ENCODE measurements around the gene LY6G5B. TPM values are rescaled to one million over a fixed set of nuclear protein-coding genes. Genes with fewer than 3 reads are reported as not detected.

Gene LY6G5B
- total RNA-seq, 4 donors from 2014 or later = 2.9 to 4.0 (median 3.2) TPM

DNA sequence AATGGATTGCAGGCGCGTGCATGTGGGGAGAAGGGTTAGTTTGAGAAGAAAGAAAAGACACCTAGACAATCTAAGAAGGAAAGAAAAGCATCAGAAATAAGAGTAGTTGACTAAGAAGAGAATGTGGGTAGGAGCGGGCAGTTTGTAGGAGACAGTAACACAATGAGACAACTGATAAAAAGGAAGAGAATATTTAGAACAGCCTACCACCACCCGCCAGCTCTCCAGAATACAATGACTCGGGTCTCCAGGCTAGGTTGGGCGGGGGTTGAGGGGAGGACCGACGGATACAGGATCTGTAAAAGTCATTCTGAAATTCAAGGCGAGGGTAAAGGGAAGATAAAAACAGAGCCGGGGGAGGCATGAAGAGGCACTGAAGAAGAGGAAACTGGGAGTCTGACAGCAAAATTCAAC, 32.6 kb downstream of the LY6G5B start:
- Histone ChIP-seq H3K36me3 (peaks cover 12 to 36% (median 22%) of the 10 kb centered on the region in 4 donors), H3K4me3 (peak overlapping the region; percentile 64 to 86 (median 80)), H3K4me1 (peaks cover 21 to 45% (median 32%) of the 10 kb centered on the region in 4 donors), H3K9me3 (no peaks in the 10 kb centered on the region), H3K27ac (replicated peaks in 1 of 4) (peak overlapping the region; percentile 90 to 99 (median 97)), H3K27me3 (no peaks in the 10 kb centered on the region)
- intact Hi-C loops (cut with DNase I) = no loop called here
- DNase-seq (ENCODE audit: extremely low spot score) = no peak
- no peak for TF ChIP-seq EP300 (IDR thresholded peaks at IDR 0.05)
- under 1% methylated on average over 10 of the region's 10 CpGs for WGBS

DNA sequence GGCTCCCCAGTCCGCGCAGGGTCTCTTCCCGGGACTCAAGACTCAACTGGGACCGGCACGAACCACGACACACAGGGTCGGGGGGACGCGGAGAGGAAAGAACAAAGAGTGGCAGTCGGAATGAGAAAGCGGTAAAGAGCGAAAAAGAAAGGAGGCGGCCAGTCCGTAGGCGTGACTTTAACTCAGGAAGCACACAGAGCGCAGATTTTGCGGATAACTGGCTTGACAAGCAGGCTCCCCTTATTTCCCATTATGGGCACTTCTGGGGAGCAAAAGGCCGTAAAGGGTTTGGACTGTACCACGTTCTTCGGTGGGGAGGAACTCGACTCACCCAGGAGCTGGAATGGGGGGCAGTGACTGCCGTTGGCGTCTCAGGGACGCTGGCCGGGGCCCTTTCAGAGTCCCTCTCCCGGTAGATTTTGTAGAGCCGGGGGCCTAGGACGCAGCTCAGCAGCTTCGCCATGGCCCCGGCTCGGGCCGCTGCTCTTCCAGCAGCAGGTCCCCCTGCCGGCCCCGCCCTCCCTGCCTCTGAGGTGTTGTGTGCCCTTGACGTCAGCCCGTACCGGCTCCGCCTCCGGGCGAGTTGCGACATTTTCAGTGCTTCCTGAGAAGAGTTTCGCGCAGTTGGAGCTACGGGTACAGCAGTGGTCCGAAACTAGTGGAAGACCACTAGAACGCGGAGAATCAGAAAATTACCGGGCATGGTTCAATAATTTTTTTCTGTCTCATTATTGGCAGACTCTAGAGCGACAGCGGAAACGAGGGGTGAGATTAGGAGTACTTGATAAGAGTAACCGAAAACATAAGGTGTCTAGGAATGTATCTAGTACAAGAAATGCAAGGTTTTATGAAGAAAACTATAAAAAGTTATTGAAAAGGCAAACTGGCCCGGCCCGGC, 33.3 kb downstream of the LY6G5B start, which contains the start of gene ABHD16A:
TSS of gene ABHD16A (minus strand) at position 506 of the 898 bp plus-strand sequence. CDS start at position 463, 43 bp downstream.
- Histone ChIP-seq H3K27ac (replicated peaks in 1 of 4) (peak within 1 kb of the TSS; percentile 90 to 99 (median 97)), H3K4me3 (peak within 1 kb of the TSS; percentile 64 to 86 (median 80)), H3K9me3 (no peaks in the 10 kb centered on the region), H3K36me3 (peaks cover 12 to 29% (median 19%) of the 10 kb centered on the region in 4 donors), H3K27me3 (no peaks in the 10 kb centered on the region), H3K4me1 (peaks cover 21 to 41% (median 32%) of the 10 kb centered on the region in 4 donors)
- 2% methylated on average over 46 of the region's 54 CpGs for WGBS
- TF ChIP-seq, protein P1, sequence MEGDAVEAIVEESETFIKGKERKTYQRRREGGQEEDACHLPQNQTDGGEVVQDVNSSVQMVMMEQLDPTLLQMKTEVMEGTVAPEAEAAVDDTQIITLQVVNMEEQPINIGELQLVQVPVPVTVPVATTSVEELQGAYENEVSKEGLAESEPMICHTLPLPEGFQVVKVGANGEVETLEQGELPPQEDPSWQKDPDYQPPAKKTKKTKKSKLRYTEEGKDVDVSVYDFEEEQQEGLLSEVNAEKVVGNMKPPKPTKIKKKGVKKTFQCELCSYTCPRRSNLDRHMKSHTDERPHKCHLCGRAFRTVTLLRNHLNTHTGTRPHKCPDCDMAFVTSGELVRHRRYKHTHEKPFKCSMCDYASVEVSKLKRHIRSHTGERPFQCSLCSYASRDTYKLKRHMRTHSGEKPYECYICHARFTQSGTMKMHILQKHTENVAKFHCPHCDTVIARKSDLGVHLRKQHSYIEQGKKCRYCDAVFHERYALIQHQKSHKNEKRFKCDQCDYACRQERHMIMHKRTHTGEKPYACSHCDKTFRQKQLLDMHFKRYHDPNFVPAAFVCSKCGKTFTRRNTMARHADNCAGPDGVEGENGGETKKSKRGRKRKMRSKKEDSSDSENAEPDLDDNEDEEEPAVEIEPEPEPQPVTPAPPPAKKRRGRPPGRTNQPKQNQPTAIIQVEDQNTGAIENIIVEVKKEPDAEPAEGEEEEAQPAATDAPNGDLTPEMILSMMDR (IDR thresholded peaks at IDR 0.05) = peak in 1 of 3 experiments; percentile 20
- peak; percentile 99 for TF ChIP-seq POLR2A (IDR thresholded peaks at IDR 0.05; ENCODE audit: low read depth)
- TF ChIP-seq EP300 (IDR thresholded peaks at IDR 0.05) = no peak
- peak; percentile 99 to 100 for TF ChIP-seq POLR2AphosphoS5 (IDR thresholded peaks at IDR 0.05)
- intact Hi-C loops (cut with DNase I) = no loop called here
- peak; percentile 100 for DNase-seq (ENCODE audit: extremely low spot score)

DNA sequence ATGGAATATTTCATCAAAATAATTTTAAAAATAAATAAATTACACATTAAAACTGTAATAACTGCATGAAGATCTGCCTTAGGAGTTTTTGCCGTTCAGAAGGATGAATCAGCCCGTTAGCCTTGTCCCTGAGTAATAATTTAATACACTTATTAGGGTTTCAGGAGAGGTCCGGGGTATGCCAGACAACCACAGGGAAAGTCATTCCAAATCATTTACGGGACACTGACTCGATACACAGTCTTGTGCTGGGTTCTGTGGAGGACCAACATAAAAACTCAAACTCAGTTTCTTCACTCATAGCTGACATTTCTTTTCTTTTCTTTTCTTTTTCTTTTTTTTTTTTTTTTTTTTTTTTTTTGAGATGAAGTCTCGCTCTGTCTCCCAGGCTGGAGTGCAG, 36.2 kb downstream of the LY6G5B start:
- 86% methylated on average over 6 of the region's 6 CpGs for WGBS
- H3K36me3 ChIP-seq = peaks cover 0 to 2% (median under 1%) of the 10 kb centered on the region in 4 donors
- DNase-seq (ENCODE audit: extremely low spot score) = no peak
- TF ChIP-seq POLR2AphosphoS5 (IDR thresholded peaks at IDR 0.05) (no peak), POLR2A (IDR thresholded peaks at IDR 0.05; ENCODE audit: low read depth) (no peak), EP300 (IDR thresholded peaks at IDR 0.05) (no peak)
- TF ChIP-seq, protein P1 (IDR thresholded peaks at IDR 0.05) = no peak
- peaks cover 18 to 22% (median 21%) of the 10 kb centered on the region in 4 donors for H3K4me1 ChIP-seq
- no peak overlapping the region for H3K27ac ChIP-seq (replicated peaks in 1 of 4)
- intact Hi-C loops (cut with DNase I) = no loop called here
- no peaks in the 10 kb centered on the region for H3K9me3 ChIP-seq
- no peak overlapping the region for H3K4me3 ChIP-seq
- peaks cover 0 to 6% (median 0%) of the 10 kb centered on the region in 4 donors for H3K27me3 ChIP-seq

DNA sequence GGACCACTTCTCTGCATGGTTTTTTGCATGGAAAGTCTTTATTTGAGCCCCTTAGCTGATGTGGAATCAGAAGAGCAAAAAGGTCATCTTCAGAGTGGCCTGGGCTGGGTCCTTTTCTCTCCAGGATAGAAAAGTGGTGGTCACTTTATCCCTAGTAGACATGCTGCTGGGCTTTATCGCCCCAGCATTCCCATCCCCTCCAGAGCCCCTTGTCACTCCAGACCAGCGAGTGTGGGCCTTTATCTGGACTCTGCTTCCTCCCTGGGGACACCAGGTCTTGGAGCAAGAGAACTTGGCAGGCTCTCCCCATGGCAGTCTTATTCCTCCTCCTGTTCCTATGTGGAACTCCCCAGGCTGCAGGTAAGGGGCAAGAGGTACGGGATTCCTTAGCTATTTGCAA, 36.8 kb downstream of the LY6G5B start, which contains the start of gene LY6G6F:
TSS of gene LY6G6F (plus strand) at position 268 of the 400 bp plus-strand sequence. CDS start at position 309, 41 bp downstream.
- intact Hi-C loops (cut with DNase I) = no loop called here
- no peak within 1 kb of the TSS for H3K4me3 ChIP-seq
- 65% methylated on average over 3 of the region's 3 CpGs for WGBS
- DNase-seq (ENCODE audit: extremely low spot score) = no peak
- H3K27me3 ChIP-seq = peaks cover 0 to 6% (median 0%) of the 10 kb centered on the region in 4 donors
- H3K27ac ChIP-seq (replicated peaks in 1 of 4) = no peak within 1 kb of the TSS
- H3K4me1 ChIP-seq = peaks cover 11 to 15% (median 14%) of the 10 kb centered on the region in 4 donors
- no peaks in the 10 kb centered on the region for H3K36me3 ChIP-seq
- H3K9me3 ChIP-seq = no peaks in the 10 kb centered on the region
- TF ChIP-seq POLR2AphosphoS5 (IDR thresholded peaks at IDR 0.05) (no peak), POLR2A (IDR thresholded peaks at IDR 0.05; ENCODE audit: low read depth) (no peak), EP300 (IDR thresholded peaks at IDR 0.05) (no peak)

DNA sequence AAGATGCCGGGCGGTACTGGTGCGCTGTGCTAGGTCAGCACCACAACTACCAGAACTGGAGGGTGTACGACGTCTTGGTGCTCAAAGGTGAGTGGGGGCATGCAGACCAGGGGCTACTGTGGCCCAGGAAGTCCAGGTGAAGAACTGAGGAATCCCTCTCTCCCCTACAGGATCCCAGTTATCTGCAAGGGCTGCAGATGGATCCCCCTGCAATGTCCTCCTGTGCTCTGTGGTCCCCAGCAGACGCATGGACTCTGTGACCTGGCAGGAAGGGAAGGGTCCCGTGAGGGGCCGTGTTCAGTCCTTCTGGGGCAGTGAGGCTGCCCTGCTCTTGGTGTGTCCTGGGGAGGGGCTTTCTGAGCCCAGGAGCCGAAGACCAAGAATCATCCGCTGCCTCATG, 37.9 kb downstream of the LY6G5B start:
- intact Hi-C loops (cut with DNase I) = no loop called here
- H3K36me3 ChIP-seq = no peaks in the 10 kb centered on the region
- no peak for DNase-seq (ENCODE audit: extremely low spot score)
- no peak for TF ChIP-seq EP300 (IDR thresholded peaks at IDR 0.05)
- no peak for TF ChIP-seq POLR2A (IDR thresholded peaks at IDR 0.05; ENCODE audit: low read depth)
- TF ChIP-seq, protein P1 (IDR thresholded peaks at IDR 0.05) = no peak
- TF ChIP-seq POLR2AphosphoS5 (IDR thresholded peaks at IDR 0.05) = no peak
- H3K27ac ChIP-seq (replicated peaks in 1 of 4) = no peak overlapping the region
- H3K27me3 ChIP-seq = peaks cover 0 to 6% (median 0%) of the 10 kb centered on the region in 4 donors
- no peaks in the 10 kb centered on the region for H3K9me3 ChIP-seq
- H3K4me3 ChIP-seq = no peak overlapping the region
- H3K4me1 ChIP-seq = peaks cover 4 to 8% (median 6%) of the 10 kb centered on the region in 4 donors
- WGBS = 86% methylated on average over 9 of the region's 10 CpGs
